Measurements from ENCODE around the gene ADAMTS8. TPM values are rescaled to one million over a fixed set of nuclear protein-coding genes. Genes with fewer than 3 reads are reported as not detected.

ADAMTS8 gene
- total and polyA plus RNA-seq, 2 donors (not counting 3 experiments of a cell fraction or from before 2014, with no cell fraction given): not detected

GRCh38 chr11:130391711-130392110, 36.7 kb downstream of the ADAMTS8 start:
- ChIA-PET POLR2A (no interaction called here), CTCF (interaction anchor here (0.9 kb wide), 1 partner anchor 43 kb away, joined by 3 read pairs; no protein-coding TSS in a partner anchor)
- intact Hi-C loops (cut with micrococcal nuclease) (no loop called here), dilution Hi-C loops (cut with MboI; ENCODE audit: extremely low pct_ligation_motif_present, low sequenced_read_pairs) (no loop called here)
- H3K4me1 ChIP-seq (ENCODE audit: control insufficient read depth, extremely low read depth, insufficient read depth, low read length): no peaks in the 10 kb centered on the region
- TF ChIP-seq MAX (IDR thresholded peaks at IDR 0.05; ENCODE audit: insufficient read depth, insufficient read length): no peak
- TF ChIP-seq EZH2 (IDR thresholded peaks at IDR 0.05; ENCODE audit: borderline replicate concordance, low read depth, low read length, severe bottlenecking): no peak
- TF ChIP-seq, protein P1, sequence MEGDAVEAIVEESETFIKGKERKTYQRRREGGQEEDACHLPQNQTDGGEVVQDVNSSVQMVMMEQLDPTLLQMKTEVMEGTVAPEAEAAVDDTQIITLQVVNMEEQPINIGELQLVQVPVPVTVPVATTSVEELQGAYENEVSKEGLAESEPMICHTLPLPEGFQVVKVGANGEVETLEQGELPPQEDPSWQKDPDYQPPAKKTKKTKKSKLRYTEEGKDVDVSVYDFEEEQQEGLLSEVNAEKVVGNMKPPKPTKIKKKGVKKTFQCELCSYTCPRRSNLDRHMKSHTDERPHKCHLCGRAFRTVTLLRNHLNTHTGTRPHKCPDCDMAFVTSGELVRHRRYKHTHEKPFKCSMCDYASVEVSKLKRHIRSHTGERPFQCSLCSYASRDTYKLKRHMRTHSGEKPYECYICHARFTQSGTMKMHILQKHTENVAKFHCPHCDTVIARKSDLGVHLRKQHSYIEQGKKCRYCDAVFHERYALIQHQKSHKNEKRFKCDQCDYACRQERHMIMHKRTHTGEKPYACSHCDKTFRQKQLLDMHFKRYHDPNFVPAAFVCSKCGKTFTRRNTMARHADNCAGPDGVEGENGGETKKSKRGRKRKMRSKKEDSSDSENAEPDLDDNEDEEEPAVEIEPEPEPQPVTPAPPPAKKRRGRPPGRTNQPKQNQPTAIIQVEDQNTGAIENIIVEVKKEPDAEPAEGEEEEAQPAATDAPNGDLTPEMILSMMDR (IDR thresholded peaks at IDR 0.05; ENCODE audit: extremely low read depth in 1 of 2, insufficient read depth in 1 of 2, low read depth in 1 of 2, low read length in 2 of 2): no peak
- no peak for TF ChIP-seq POLR2A (IDR thresholded peaks at IDR 0.05; ENCODE audit: low read depth, low read length)
- FAIRE-seq (no peak), DNase-seq (ENCODE audit: low read depth, low spot score) (no peak)
- H3K4me2 ChIP-seq (ENCODE audit: insufficient read depth, low read length): no peak overlapping the region
- H2AFZ ChIP-seq (ENCODE audit: low read depth, low read length): no peak overlapping the region
- H3K27ac ChIP-seq (ENCODE audit: insufficient read depth, low read depth, low read length): no peak overlapping the region
- H3K27me3 ChIP-seq (ENCODE audit: control insufficient read depth in 2 of 2, insufficient read depth in 2 of 2, low read length in 2 of 2): no peaks in the 10 kb centered on the region
- H3K9me1 ChIP-seq (replicated peaks; ENCODE audit: control insufficient read depth, extremely low read depth, insufficient read depth, low read length): no peaks in the 10 kb centered on the region
- H3K36me3 ChIP-seq (ENCODE audit: control insufficient read depth in 2 of 2, extremely low read depth in 1 of 2, insufficient read depth in 2 of 2, low read length in 2 of 2): no peaks in the 10 kb centered on the region
- BruUV-seq (replicated peaks): no TSS peak
- no peaks in the 10 kb centered on the region for H3K79me2 ChIP-seq (ENCODE audit: control insufficient read depth, insufficient read depth, low read length)
- no peak overlapping the region for H3K9ac ChIP-seq (replicated peaks; ENCODE audit: extremely low read depth, insufficient read depth, low read length)
- H3K4me3 ChIP-seq (replicated peaks in 1 of 3; ENCODE audit: insufficient read depth in 1 of 3, low read depth in 1 of 3, low read length in 3 of 3): no peak overlapping the region
- no peaks in the 10 kb centered on the region for H4K20me1 ChIP-seq (replicated peaks; ENCODE audit: control insufficient read depth, extremely low read depth, insufficient read depth, low read length)
- no peaks in the 10 kb centered on the region for H3K9me3 ChIP-seq (replicated peaks; ENCODE audit: control insufficient read depth, insufficient read depth, low read length)

- peak; percentile 32 for DNase-seq (ENCODE audit: low read depth, low spot score)
- intact Hi-C loops (cut with micrococcal nuclease): no loop called here
- H3K4me2 ChIP-seq (ENCODE audit: insufficient read depth, low read length): no peak overlapping the region
These were observed 38.2 kb downstream of the ADAMTS8 start for GRCh38 chr11:130390071-130390758.

More at GRCh38 chr11:130390071-130390758, 38.2 kb downstream of the ADAMTS8 start:
- no peaks in the 10 kb centered on the region for H4K20me1 ChIP-seq (replicated peaks; ENCODE audit: control insufficient read depth, extremely low read depth, insufficient read depth, low read length)
- H3K9me1 ChIP-seq (replicated peaks; ENCODE audit: control insufficient read depth, extremely low read depth, insufficient read depth, low read length): no peaks in the 10 kb centered on the region
- H3K9ac ChIP-seq (replicated peaks; ENCODE audit: extremely low read depth, insufficient read depth, low read length): no peak overlapping the region
- no peak overlapping the region for H2AFZ ChIP-seq (ENCODE audit: low read depth, low read length)
- H3K27ac ChIP-seq (ENCODE audit: insufficient read depth, low read depth, low read length): no peak overlapping the region
- dilution Hi-C loops (cut with MboI; ENCODE audit: extremely low pct_ligation_motif_present, low sequenced_read_pairs): no loop called here
- FAIRE-seq: no peak
- no peaks in the 10 kb centered on the region for H3K9me3 ChIP-seq (replicated peaks; ENCODE audit: control insufficient read depth, insufficient read depth, low read length)
- no peaks in the 10 kb centered on the region for H3K27me3 ChIP-seq (ENCODE audit: control insufficient read depth in 2 of 2, insufficient read depth in 2 of 2, low read length in 2 of 2)
- no peaks in the 10 kb centered on the region for H3K4me1 ChIP-seq (ENCODE audit: control insufficient read depth, extremely low read depth, insufficient read depth, low read length)
- no peak overlapping the region for H3K4me3 ChIP-seq (replicated peaks in 1 of 3; ENCODE audit: insufficient read depth in 1 of 3, low read depth in 1 of 3, low read length in 3 of 3)
- H3K36me3 ChIP-seq (ENCODE audit: control insufficient read depth in 2 of 2, extremely low read depth in 1 of 2, insufficient read depth in 2 of 2, low read length in 2 of 2): no peaks in the 10 kb centered on the region
- ChIA-PET POLR2A (no interaction called here), CTCF (interaction anchor here (0.7 to 1.7 kb wide), 3 partner anchors 40 to 1284 kb away, joined by 3 to 7 read pairs (median 3); no protein-coding TSS in a partner anchor)
- no TSS peak for BruUV-seq (replicated peaks)
- no peaks in the 10 kb centered on the region for H3K79me2 ChIP-seq (ENCODE audit: control insufficient read depth, insufficient read depth, low read length)
- TF ChIP-seq POLR2AphosphoS5 (IDR thresholded peaks at IDR 0.05; ENCODE audit: insufficient read depth, low read depth, low read length) (no peak), MYC (IDR thresholded peaks at IDR 0.05; ENCODE audit: low read depth, low read length) (no peak), POLR2A (IDR thresholded peaks at IDR 0.05; ENCODE audit: low read depth, low read length) (no peak), MAX (IDR thresholded peaks at IDR 0.05; ENCODE audit: insufficient read depth, insufficient read length) (no peak), GATA2 (IDR thresholded peaks at IDR 0.05; ENCODE audit: insufficient read depth, insufficient read length, low read depth, low read length) (no peak), JUN (IDR thresholded peaks at IDR 0.05; ENCODE audit: borderline replicate concordance, insufficient read depth, insufficient read length, low read depth) (no peak), EZH2 (IDR thresholded peaks at IDR 0.05; ENCODE audit: borderline replicate concordance, low read depth, low read length, severe bottlenecking) (no peak), FOS (IDR thresholded peaks at IDR 0.05; ENCODE audit: borderline replicate concordance, insufficient read depth, low read length) (no peak)
- TF ChIP-seq, protein P1 (IDR thresholded peaks at IDR 0.05; ENCODE audit: extremely low read depth in 1 of 2, insufficient read depth in 1 of 2, low read depth in 1 of 2, low read length in 2 of 2): no peak

All from endothelial cell of umbilical vein (primary cell).